Left kidney (tissue), 2 donors: ENCODE measurements around the gene BCL2L1. TPM values are rescaled to one million over a fixed set of nuclear protein-coding genes. Genes with fewer than 3 reads are reported as not detected.

Experiments
- DNase-seq: peaks from one replicate; pipeline ENCODE4 v3.0.0-alpha.2; 2013
- polyA plus RNA-seq: library from polyadenylated mRNA; unstranded; fragments of 120-200 nt; gene quantifications from one replicate; pipeline ENCODE4 v1.2.1, GENCODE V29; 2013; ENCODE audit not compliant: insufficient read length

BCL2L1 gene
- polyA plus RNA-seq, 1 donor: 66.2 TPM

DNA sequence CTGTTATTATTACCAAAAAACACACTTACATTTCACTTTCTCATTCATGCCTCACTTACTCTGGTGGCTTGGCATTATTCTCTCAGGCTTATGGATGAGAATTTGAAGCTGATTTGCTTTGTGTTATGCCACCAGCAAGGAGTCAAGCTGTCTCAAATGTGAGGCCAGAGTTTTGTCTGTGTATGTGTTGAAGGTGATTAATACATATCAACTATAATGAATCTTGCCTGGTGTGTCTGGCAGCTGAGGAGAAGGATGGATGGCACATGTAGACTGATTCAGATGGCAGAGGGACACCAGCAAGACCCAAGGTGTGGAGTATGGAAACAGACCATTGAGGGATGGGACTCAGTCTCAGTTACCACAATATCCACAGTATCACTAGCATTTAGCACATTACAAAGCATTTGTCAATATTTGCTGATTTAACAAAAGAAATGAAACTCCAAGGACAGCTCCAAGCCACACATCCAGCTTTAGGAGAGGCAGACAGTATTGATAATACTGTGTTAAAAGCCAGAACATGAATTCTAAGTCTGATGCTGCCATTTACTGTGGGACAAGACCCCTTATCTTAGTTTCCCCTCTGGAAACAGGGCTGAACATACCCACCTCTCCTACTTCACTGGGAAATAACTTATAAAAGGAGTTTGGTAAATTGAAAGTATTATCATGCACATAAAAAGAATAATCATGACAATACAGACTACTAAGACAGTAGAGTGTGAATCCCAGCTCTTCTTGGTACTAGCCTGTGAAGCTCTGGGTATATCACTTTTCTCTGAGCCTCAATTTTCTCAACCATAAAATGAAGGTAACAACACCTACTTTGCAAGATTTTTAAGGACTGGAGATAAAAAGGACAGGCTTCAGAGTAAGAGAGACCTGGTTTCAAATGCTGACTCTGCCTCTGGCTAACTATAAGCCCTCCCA is 11.2 kb downstream of the BCL2L1 start:
- DNase-seq: no peak

DNA sequence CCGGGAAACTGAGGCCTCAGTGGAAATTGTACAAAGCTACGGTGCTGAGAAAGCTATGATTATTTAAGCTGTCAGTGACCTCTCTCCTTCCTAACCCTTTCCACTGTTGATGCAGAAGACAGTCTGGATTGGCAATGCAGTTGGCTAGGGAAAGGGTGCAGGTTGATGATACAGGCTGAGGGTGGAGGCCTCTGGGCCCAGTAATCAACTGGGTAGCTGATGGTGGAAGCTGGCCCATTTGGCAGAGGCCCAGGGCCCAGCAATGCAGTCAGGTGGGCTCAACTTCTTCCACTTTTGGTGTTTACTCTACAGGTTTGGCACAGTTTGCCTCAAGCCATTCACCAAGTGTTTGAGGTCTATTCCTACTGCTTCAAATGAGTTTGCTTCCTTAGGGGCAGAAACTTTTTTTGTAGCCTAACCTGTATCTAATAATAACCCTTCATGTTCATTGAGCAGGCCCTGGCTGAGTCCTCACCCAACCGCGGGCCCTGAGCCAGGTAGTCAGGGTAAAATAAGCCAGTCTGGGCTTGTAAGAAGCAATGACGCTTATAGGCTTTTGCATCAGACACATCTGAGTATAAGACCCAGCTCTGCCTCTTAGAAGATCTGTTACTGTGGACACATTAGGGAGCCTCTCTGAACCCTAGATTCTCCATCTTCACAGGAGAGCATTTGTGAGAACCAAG is 12.1 kb downstream of the BCL2L1 start:
- DNase-seq: no peak

DNA sequence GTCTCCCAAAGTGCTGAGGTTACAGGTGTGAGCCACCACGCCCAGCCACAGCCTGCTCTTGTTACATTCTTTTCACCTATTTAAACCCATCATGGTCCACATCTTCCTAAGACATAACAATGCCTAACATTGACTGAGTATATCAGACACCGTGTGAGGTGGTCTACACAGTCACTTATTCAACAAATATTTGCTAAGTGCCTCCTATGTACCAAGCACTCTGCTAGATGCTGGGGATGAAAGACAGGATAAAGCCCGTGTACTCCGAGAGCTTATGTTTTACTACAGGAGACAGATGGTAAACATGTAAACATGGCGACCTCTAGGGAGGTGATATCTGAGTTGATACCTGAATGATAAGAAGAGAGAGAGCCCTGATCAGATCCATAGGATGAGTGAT is 12.7 kb downstream of the BCL2L1 start:
- DNase-seq: no peak

DNA sequence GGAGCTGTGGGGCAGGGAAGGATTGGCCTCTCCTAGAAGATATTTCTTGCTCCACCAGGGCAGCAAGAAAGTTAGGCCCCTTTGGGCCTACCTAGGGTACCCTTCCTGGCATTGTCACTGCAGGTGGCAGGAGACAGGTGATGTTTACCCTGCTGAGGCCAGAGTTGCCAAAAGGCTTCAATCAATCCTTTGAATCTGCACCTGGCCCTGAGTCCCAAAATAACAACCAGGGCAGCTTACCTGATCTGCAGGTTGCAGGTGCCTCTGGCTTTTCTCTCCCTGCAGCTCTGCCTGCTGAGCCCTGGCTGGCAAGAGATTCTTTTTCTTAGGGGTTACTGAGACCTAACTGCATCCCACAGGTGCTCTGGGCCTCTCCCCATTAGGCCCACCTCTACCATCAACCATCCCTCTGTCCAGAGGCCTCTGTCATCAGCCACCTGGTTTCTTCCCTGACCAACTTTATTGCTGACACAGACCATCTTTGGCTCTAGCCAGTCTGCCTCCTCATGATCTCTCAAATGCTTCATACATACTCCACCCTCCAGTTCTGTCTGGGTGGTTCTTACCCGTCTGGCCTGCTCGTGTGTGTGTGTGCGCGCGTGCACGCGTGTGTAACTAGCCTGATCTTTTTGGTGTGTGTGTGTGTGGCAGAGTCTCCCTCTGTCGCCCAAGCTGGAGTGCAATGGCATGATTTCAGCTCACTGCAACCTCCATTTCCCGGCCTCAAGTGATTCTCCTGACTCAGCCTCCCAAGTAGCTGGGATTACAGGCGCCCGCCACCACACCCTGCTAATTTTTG is 13.7 kb downstream of the BCL2L1 start:
- no peak for DNase-seq

DNA sequence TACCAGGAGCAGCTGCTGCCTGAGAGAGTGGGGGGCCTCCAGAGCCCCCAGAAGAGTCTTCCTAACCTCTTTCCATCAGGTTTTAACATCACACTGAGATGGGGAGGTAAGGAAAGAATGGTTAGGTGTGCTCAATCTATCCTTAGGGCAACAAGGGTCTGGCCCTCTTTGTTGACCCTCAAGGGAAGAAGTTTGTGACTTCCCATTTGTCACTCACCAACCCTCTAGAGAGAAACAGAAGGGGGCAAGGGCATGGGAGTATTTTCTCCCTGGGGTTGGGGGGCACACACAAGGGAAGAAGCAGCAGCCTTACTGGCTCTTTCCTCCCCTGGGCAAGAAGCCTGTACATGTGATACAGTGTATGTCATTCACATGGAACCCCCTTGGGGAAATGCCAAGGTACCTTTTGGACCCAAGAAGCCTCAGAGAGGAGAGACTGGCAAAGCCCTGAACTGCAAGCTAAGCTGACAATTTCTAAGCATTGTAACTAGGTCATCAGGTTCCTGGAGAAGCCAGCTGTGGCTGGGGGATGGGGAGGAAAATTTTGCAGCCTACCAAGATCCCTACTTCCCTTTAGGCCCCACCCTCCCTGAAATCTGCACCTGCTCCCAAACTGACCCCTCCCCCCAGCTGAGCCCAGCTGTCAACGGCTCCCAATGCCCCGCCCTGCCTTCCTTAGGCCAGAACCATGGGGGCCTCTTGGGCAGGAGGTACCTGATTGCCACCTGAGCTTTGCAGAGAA is 14.5 kb downstream of the BCL2L1 start:
- no peak for DNase-seq

DNA sequence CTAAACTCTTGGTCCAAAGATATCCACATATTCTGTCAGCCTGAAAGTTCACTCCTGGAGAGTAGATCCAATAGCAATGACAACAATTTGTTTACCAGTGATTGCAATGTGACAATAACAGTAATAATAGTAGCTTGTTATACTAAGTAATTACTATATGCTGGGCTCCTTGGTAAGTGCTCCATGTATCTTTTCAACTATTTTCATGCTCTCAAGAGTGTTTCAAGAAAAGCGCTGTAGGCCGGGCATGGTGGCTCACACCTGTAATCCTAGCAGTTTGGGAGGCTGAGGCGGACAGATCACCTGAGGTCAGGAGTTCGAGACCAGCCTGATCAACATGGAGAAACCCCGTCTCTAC is 15.4 kb downstream of the BCL2L1 start:
- DNase-seq: no peak

DNA sequence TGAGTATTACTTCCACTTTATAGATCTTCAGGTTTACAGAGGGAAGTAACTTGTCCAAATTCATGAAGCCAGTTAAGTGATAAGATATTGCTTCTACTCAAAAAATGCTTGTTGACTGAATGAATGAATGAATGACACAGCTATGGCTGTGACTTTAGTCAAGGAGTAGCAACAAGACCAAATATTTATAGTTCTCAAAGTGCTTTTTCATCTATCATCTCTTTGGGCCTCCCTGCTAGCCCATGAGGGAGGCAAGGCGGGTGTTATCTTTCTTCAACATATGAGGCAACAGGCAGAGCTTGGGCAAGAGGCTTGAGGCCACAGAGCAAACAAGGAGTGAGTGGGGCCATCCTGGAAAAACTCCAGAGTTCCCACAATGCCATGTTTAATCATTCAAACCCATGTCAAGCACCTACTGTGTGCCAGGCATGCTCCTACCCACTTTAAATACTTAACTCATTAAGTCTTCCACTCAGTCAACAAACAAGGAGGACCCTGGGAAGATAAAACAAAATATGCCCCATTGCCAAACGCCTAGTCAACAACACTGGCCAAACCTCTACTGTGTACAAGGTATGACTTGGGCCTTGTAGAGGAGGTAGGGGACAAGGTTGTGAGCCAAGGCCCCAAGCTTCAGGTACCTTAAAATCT is 15.9 kb downstream of the BCL2L1 start:
- no peak for DNase-seq

DNA sequence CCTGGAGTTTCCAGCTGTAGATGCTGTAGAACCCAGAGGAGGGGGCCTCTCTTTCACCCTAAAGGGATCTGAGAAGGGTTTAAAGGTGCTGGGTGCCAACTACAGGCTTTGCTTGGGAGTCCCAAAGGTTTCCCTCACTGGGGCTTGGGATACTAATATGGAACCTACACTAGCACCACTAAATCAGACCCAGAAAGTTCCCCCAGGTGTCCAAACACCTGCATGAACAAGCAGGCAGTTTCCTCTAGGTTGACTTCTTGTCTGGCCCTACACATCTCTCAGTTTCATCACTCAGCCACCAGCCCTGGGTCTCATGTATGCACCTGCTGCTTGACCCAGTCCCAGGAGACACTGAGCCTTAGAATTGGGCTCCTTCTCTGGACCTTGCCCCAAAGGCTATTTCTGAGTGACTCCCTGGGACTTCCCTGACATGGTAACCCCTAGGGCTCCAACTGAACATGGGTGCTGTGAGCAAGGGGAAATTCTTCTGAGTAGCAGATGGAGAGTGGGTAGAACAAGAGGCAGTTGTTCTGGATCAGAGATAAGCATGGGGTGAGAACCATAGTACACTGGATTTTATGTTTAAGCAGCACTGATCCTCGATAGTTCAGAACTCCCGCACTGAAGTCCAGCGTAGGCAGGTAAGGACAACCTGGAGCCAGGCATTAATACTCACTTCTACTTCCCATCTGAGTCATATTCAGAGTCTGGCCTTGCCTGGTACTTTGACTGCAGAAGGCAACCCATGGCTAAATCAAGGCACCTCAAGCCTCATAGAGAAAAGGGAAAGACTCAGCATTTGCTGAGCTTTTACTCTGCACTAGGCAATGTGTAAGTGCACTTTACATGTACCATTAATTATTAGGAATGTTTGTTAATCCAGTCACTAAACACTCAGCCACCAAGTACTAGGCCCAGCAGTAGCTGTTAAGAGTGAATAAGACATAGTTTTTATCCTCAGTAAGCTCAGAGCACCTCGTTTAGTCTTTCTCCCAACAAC is 16.8 kb downstream of the BCL2L1 start:
- DNase-seq: no peak

DNA sequence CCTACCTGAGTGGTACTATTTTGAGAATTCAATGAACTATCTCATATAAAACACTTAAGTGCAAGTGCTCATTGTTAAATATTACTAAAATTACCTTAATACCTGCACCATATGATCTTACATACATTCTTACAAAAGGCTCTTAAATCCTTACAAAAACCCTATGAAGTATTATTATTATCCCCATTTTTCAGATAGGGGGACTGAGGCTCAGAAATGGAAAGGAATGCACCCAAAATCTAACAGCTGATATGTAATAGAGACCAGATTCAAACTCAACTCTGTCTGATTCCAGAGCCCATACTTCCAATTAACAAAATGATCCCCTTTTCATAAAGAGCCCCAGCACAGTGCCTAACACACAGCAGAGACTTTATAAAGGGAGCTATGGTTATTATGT is 17.5 kb downstream of the BCL2L1 start:
- DNase-seq: no peak

DNA sequence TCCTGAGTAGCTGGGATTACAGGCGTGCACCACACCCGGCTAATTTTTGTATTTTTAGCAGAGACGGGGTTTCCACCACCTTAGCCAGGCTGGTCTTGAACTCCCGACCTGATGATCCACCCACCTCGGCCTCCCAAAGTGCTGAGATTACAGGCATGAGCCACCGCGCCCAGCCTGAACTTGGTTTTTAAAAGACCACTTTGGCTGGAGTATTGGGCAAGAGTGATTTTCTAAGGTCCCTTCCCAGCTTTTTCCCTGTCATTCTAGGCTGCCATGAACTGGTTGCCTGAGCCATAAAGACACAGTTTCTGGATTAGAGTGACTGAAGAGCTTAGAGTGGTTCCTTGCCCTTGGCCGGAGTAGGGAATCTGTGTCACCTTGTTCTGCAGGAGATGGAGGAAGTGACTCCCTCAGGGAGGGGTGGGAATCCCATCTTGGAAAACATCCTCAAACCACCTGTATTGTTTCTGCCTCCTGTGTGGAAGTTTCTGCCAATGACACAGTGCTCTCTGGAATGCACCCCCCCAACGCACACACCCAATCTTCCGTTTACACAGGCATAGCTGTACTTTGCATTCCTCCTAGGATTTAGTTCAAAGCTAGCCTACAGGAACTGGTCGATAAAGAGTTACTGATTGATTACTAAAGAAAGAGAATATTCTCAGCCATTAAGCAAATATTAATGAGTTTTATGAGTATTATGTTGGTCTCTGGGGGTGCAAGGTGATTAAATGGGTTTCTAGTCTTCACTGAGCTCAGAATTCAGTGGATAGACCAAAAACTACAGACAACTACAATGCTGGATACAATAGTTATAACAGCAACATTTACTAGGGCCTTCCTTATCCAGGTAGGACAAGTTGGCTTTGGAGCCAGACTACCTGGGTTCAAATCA is 18.2 kb downstream of the BCL2L1 start:
- DNase-seq: no peak

DNA sequence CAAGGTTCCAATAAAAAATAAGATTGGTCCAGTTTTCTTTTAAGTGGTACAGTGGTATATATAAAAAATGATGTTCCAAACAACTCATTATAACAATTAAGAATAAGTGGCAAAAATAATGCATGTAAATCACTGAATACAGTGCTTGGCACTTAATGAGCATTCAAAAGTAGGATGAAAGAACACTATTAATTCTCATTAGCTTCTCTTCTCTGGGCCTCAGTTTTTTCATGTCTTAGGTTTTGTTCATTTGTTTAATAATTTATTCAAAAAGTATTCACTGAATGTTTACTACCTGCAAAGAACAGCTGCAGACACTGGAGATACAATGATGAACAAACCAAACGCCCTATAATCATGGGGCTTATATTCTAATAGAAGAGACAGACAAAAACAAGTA is 21.1 kb downstream of the BCL2L1 start:
- no peak for DNase-seq

DNA sequence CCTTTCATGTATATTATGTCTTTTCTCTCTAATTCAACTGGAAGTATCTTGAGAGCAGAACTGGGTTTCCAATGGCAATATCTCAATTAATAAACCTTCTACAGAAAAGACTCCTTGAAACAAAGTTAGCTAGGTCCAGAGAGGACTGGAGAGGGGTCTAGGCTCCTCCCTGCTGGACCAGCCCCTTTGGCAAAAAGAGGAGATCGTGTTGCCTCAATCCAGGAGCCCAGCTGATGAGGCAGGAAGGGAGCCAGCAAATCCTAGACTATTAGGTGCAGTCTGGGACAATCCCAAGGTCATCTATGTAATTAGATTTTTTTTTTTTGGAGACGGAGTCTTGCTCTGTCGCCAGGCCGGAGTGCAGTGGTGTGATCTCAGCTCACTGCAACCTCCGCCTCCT is 21.9 kb downstream of the BCL2L1 start:
- DNase-seq: no peak

DNA sequence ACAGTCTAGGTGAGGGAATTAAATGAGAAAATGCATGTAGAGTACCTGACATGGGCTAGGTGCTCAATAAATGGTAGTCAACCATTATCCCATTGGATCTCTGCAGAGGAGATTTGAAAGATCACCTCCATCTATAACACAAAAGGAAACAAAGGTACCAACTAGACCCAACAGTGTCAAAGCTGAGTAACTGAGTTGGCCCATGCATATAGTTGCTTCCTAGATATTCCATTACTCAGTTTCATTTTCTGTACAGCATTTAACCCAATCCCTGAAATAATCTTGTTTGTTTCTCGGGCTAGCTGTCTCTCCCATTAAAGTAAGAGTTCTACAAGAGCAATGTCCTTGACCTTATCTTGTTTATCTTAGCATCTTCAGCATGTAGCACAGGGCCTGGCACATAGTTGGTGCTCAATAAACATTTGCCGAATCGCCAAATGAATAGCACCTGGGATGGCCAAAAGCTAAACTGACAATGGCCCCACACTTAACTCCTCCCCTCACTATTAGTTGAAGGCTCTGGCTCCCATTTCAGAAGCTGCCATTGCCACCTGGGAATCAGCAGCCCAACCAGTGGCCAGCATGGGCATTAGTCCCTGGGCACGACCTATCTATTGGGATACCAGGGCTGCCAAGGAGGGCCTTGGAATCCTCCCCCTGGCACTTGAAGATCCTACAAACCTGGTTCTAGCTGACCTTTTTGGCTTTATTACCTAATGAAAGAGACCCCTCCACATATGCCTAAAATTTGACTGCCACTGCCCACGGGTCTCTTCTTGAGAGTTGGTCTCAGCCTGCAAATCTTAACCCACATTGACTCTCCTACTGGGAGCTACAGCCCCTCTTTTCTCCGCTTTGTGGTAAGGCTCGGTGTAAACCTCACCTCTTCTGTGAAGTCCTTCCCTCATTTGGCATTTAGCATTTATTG is 22.6 kb downstream of the BCL2L1 start:
- no peak for DNase-seq

DNA sequence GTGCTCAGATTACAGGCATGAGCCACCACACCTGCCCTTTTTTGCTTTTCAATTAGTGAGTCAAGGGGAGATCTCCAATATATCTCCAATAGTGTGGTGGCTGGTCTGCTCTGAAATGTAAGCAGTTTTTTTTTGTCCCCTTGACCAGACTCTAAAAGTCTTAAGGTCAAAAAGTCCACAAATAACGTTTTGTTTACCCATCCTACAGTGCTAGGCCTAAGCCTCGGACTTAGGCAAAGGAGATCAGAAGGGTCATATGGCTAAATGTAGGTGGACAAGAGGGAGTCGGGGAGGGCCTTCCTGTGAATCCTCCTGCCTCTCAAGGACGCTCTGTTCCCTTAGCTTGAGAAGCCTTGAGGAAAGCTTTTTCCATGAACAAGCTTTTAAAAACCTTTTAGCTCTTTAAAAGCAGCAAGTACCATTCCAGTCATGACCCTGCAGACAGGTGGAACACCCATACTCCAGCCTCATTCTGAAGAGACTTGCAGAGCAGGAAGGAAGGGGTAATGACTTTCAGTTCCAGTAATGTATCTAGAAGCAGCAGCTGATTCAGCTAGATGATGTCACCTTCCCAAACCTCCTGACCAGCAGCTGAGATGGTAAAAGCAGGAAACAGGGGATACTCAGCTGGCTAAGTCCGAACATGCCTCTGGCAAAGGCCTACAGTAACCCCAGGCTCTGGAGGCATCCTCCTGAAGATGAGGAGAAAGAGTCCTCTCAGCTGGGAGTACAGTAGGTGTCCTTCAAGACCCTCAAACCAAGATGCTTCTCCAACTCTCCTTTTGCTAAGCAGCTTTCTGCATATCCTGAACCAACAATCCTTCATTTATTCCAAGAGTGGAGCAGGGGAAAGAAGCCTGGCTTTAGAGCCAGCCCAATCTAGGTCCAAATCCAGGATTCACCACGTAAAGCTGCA is 23.6 kb downstream of the BCL2L1 start:
- DNase-seq: no peak

DNA sequence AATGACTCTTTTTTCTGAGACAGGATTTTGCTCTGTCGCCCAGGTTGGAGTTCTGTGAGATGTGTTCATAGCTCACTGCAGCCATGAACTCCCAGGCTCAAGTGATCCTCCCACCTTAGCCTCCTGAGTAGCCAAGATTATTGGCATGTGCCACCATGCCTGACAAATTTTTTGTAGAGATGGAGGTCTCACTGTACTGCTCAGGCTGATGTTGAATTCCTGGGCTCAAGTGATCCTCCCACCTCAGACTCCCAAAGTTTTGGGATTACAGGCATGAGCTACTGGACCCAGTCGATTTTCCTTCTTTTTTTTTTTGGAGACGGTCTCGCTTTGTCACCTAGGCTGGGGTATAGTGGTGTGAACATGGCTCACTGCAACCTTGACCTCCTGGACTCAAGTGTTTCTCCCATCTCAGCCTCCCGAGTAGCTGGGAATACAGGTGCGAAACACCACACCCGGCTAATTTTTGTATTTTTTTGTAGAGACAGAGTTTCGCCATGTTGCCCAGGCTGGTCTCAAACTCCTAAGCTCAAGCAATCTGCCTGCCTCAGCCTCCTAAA is 24.3 kb downstream of the BCL2L1 start:
- DNase-seq: no peak
